Hepatocyte (in vitro differentiated cells): ENCODE data around the gene COQ10A.

Experiments
- CTCF ChIP-seq: fragments of 200-600 bp; sonication (generic); IDR thresholded peaks from 2 replicates; pipeline ENCODE4 v1.5.1; 2016; ENCODE audit warnings: antibody characterized with exemption, mild to moderate bottlenecking; ENCODE audit not compliant: poor library complexity
- EZH2 ChIP-seq: fragments of 200-600 bp; sonication (generic); IDR thresholded peaks from 2 replicates; pipeline ENCODE4 v1.6.1; 2016; ENCODE audit warnings: antibody characterized with exemption, mild to moderate bottlenecking, borderline replicate concordance

GRCh38 chr12:56315249-56315621 lies 48.5 kb downstream of the COQ10A start:
- TF ChIP-seq CTCF (no peak), EZH2 (no peak)
